GM21529 (cell line): Measurements from ENCODE around the gene MACF1.
"Not testable (repeated sequence)": the region's sequence is repeated elsewhere in the genome, so short reads cannot be mapped to it uniquely, and the experiment has no call there.

ENCODE experiments used
- ATAC-seq: cut with Tn5 transposase; IDR thresholded peaks from one replicate; pipeline ENCODE4 v1.9.1; 2021; ENCODE audit not compliant: unreplicated experiment

The MACF1 gene

DNA sequence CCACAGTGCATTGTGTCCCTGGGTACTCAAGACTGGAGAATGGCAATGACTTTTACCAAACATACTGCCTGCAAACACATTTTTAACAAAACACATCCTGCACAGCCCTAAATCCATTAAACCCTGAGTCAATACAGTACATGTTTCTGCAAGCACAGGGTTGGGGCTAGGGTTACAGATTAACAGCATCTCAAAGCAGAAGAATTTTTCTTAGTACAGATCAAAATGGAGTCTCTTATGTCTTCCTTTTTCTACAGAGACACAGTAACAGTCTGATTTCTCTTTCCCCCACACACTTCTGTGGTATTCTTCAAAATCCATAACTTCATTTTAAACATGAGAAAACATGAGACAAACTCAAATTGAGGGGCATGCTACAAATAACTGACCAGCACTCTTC is 300.8 kb downstream of the MACF1 start:
- no peak for ATAC-seq

- no peak for ATAC-seq
Measured at GRCh38 chr1:39507230-39507928, 302.9 kb downstream of the MACF1 start.

GRCh38 chr1:39508266-39508665 is 303.8 kb downstream of the MACF1 start:
- no peak for ATAC-seq

GRCh38 chr1:39508857-39509305 is 304.4 kb downstream of the MACF1 start:
- peak; percentile 14 for ATAC-seq

GRCh38 chr1:39509360-39510009 is 305.0 kb downstream of the MACF1 start:
- peak; percentile 65 for ATAC-seq

DNA sequence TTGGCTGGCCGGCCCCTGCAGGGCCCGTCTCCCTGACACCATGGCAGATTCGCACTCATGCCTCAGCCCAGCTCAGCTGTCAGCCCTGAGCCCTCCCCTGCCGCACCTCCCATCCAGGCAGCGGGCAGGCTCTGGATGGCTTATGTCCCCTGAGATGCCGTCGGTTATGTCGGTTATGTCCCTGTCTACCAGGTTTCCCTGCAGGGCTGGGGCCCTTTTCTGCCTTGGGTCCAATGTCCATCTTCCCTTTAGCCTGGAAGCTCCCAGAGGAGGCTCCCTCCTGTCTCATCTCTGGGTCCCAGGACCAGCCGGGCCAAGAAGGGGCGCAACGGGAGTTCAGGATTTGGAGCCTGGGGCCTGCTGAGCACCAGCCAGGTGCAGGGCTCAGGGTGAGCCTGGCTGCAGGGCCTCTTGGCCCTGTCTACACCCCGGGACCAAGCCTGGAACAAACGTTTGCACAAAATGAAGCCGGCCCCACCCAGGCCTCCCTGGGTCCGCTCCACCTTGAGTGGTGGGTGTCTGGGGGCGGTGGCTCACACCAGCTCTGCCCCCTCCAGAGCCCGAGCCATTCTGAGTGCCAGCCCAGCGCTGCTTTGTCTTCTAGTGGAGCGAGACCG is 306.2 kb downstream of the MACF1 start:
- ATAC-seq, result not testable (repeated sequence)

DNA sequence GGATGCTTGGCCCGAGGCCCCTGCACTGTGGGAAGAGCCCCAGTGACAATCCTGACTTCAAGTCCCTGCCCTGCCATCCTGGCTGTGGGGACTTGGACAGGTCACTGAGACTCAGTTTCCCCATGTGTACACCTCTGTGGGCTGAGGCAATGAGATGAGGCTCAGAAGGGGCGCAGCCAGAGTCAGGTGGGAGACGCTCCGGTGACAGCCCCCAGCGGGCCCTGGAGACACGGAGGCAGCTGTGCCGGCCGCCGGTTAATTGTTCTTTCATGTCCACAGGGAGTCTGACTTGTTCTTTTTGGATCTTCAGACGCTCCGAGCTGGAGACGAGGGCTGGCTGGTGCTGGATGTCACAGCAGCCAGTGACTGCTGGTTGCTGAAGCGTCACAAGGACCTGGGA is 307.0 kb downstream of the MACF1 start:
- not testable (repeated sequence) for ATAC-seq

GRCh38 chr1:39512234-39512847 is 307.8 kb downstream of the MACF1 start:
- not testable (repeated sequence) for ATAC-seq

DNA sequence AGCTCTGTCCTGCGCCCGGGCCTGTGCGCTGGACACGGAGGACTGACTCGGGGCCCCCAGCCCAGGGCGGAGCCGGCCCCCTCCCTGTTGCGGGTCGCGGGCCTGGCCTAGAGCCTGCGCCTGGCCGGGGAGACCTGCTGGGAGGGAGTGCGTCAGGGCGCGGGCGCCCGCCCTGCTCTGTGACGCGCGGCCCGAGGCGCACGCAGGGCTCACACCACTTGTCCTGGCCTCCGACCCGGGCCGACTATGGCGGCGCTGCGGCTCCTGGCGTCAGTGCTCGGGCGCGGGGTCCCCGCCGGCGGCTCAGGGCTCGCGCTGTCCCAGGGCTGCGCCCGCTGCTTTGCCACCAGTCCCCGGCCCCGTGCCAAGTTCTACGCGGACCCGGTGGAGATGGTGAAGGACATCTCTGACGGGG is 310.2 kb downstream of the MACF1 start:
- not testable (repeated sequence) for ATAC-seq

DNA sequence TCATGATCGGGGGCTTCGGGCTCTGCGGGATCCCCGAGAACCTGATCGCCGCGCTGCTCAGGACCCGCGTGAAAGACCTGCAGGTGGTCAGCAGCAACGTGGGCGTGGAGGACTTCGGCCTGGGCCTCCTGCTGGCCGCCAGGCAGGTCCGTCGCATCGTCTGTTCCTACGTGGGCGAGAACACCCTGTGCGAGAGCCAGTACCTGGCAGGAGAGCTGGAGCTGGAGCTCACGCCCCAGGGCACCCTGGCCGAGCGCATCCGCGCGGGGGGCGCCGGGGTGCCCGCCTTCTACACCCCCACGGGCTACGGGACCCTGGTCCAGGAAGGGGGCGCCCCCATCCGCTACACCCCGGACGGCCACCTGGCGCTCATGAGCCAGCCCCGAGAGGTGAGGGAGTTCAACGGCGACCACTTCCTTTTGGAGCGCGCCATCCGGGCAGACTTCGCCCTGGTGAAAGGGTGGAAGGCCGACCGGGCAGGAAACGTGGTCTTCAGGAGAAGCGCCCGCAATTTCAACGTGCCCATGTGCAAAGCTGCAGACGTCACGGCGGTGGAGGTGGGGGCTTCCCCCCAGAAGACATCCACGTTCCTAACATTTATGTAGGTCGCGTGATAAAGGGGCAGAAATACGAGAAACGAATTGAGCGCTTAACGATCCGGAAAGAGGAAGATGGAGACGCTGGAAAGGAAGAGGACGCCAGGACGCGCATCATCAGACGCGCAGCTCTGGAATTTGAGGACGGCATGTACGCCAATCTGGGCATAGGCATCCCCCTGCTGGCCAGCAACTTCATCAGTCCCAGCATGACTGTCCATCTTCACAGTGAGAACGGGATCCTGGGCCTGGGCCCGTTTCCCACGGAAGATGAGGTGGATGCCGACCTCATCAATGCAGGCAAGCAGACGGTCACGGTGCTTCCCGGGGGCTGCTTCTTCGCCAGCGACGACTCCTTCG is 310.9 kb downstream of the MACF1 start:
- ATAC-seq, result peak; percentile 47

GRCh38 chr1:39516841-39517240 is 312.3 kb downstream of the MACF1 start:
- ATAC-seq, result not testable (repeated sequence)

GRCh38 chr1:39517936-39518335 is 313.4 kb downstream of the MACF1 start:
- ATAC-seq, result not testable (repeated sequence)

GRCh38 chr1:39519376-39519775 is 314.9 kb downstream of the MACF1 start:
- not testable (repeated sequence) for ATAC-seq

DNA sequence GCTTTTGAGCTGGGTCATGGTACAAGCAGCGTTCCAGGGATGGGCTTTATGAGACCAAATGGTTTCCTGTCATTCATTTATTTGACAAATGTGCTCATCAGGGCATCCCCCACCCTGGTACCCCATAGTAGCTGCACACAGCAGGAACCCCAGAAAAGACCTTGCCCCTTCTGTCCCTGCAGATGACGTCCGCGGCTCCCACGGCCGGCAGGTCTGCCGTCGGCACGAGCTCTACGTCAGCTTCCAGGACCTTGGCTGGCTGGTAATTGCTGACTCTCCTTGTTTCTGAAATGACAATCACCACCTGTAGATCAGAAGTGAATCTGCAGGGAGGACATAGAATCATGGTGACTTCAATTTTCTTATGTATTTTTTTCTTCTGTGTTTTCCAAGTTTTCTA is 317.7 kb downstream of the MACF1 start:
- ATAC-seq, result not testable (repeated sequence)

- no peak for ATAC-seq
Measured at GRCh38 chr1:39522661-39523567, 318.4 kb downstream of the MACF1 start.

DNA sequence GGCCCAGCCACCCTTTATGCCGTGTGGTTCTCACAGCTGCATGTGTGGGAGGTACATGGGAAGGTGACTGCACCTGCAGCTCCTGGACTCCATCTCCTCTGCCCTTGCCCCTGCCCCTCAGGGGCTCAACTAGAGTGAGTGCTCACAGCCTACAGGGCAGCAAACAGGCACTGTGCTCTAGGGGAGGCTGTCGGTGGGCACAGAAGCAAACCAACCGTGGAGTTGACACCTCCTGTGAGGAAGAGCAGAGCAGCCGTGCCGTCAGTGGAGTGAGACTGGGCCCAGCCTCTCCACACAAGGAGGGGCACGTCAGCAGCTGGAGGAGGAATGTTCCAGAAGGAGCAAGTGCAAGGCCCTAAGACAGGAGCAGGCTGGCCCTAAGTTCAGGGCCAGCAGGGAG is 319.7 kb downstream of the MACF1 start:
- ATAC-seq, result no peak

DNA sequence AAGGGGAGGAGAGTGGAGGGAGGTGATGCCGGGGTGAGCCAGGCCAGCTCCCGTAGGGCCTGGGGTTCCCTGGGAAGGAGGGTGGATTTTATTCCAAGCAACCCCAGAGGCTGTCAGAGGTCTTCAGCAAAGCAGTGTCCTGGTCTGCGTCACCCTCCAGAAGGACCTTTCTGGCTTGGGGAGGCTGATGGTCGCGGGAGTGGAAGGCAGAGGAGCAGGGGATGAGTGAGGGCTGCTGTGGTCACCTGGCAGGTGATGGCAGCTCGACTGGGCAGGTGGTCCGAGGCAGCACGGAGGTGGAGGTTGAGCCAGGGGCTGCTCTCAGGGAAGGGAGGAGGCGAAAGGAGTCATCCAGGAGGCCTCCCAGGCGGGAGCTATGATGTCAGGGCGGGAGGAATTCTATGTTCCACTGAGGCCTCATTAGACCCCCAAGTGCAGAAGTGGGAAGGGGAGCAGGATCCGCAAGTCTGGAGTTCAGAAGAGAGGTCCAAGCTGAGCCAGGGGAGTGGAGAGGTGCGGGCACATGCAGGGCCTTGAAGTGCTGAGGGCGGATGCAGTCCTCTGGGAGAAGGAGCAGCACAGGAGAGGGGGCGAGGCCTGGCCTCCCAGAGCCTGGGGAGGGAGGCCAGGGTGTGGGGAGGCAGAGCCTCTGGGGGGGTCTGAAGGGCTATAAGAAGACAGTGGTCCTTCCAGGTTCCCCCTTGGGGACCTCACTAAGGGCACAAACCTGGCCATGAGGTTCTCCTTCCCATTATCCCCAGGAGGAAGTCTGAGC is 320.3 kb downstream of the MACF1 start:
- ATAC-seq, result no peak

DNA sequence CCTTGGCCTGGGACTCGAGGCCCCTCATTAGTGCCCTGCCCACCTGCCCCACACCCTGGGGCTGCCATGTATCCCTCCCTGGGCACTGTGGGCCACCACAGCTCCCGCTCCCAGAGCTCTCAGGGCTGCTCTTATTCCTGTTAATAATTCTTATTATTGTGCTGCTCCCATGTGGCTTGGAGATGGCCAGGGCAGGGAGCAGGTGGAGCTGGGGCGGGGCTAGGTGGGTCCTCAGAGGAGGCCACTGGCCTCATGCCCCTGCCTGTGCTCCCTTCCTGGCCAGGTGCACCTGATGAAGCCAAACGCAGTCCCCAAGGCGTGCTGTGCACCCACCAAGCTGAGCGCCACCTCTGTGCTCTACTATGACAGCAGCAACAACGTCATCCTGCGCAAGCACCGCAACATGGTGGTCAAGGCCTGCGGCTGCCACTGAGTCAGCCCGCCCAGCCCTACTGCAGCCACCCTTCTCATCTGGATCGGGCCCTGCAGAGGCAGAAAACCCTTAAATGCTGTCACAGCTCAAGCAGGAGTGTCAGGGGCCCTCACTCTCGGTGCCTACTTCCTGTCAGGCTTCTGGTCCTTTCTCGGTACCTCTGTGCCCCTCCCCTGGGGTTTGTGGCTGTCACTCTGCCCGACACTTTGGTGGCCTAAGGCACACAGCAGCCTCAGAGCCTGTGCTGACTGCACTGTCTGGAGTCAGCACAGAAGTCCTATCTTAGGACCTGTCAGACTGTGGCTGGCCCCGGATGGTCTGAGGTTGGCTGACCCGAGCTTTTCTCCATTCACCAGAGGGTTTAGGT is 321.1 kb downstream of the MACF1 start:
- peak; percentile 91 for ATAC-seq
